ENCODE results near the gene CABP2.

Gene CABP2

DNA sequence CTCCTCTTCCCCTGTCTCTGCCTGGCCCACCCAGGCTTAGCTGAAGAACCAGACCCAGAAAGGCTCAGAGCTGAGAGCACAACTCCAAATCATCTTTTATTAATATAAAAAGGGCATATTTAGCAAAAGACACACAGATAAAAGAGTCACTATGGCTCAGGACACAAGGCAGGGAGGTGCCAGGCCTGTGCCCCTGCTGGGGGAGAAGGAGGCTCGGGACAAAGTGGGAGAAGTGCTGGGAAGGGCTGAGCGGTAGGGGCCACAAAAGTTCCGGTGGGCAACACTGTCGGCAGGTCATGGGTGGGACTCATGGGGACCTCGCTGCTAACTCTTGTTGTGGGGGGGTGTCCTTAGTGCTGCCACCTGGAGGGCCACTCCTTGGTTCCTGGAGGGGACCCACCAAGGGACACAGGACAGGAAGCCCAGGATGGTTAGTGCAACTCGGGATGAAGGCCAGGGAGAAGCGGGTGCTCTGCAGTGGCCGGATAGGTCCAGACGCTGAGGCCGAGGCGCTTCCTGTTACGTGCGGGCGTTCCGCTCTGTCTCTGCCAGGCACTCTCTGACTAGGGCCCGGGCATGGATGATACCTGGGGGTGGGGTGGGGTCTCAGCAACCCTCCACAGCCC is 16.7 kb downstream of the CABP2 start:
- no peak for DNase-seq

- DNase-seq = no peak
These were observed 17.4 kb downstream of the CABP2 start for GRCh38 chr11:67505605-67506396.

- DNase-seq = no peak
These were observed 18.2 kb downstream of the CABP2 start, which contains the start of gene PITPNM1 for GRCh38 chr11:67504950-67505581. PITPNM1 (minus strand) TSS chr11:67505363; CDS start chr11:67504180, 1,183 bp downstream.

DNA sequence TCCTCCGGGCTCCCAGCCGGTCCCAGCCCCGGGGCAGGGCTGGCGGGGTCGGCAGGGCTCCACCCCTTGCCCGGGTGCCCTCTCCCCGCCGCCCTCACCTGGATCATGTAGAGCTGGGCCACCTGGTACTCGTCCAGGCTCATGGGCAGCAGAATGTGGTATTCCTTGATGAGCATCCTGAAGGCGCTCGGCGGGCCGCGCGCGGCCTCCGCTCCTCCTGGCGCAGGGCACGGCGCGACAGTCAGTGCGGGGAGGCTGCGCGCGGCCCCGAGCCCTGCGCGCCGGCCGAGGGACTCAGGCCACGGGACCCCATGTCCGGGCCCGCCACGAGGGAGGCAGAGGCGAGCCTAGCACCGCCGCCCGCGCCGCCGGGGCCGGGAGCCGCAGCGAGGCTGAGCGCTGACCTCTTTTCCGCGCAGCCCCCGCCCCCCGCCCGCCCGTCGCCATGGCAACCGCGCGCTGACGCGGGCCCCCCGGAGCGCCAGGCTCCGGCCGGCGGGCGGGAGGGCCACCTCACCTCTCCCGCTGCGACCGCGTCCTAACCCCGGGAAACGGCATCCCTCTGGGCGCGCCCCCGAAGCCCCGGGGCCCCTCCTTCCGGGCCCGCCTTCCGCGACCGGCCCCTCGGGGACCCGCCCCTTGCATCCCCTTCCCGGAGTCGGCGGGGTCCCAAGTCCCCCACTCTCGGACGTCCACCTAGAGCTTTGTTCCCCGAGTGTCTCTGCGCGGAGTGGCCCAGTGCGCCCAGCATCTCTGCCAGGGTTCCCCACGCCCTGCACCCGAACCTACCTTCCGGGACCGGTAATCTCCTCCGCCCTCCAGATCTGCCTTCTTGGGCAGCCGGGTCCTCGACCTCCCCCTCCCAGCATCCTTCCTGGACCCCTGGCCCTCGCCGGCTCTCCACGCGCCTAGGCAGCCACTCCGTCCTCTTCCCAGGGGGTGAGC is 19.0 kb downstream of the CABP2 start:
- DNase-seq = no peak

DNA sequence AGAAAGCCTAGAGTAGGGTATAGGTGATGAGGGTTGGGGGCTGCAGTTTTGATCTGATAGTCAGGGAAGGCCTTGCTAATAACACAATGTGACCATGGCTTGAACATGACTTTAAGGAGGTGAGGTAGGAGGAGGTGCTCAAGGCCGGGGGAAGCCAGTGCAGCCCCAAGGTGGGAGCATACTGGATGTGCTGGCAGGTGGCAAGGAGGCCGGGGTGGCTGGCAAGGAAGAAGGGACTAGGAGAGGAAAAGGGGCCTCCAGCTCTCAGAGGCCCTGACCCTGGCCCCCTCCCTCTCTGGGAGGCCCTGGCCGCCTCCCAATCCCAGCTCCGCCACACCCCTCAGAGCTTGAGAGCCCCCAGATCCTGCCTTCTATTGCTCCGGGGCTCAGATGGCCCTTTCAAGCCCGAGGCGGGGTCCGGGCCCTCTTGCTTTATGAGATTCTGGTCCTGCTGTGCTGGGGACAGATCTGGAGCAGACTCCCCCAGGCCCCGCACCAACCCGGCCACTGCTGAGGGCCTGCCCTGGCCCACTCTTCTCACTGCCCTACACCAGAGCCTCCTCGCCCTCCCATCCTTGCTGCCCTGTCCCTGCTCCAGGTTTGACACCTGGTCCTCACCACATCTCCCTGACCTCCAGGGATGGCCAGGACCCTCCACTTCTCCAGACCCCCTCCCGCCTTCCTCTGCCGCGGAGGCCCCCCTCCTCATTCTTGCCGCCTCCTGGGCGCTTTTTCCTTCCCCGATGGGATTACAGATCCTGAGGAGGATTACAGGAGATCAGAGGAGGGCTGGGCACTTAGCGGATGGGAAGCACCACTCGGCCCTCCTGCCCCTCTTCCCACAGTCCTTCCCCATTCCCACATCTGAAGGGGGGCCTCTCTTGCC is 19.9 kb downstream of the CABP2 start:
- DNase-seq = no peak

DNA sequence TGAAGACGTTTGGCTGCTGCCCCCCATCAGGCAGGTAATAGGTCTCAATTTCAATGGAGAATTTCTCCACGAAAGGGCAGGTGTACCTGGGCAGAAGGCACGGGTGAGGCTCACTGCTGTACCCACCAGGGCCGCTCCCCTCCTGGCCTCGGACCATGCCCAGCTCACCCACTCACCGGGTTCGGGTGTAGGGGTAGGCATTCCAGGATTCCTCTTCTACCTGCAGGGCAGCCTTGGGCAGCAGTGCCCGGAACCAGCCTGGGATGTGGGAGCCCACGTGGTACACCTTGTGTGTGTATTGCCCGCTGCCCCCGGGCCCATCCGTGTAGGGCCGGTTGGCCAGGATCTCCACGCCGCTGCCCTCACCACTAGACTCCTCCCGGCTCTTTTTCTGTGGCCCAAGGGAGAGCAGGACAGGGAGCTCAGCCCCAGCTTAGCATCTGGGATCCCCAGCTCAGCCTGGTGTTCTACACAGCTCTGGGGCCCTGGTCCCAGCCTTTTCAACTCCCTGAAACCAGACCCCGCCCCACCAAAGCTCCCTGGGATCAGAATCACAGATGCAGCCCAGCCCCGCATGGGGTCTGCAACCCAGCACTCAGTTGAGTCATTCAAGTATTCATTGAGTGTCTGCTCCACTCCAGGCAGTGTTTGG is 20.8 kb downstream of the CABP2 start:
- DNase-seq = no peak

- no peak for DNase-seq
These were observed 21.4 kb downstream of the CABP2 start for GRCh38 chr11:67501854-67502253.

DNA sequence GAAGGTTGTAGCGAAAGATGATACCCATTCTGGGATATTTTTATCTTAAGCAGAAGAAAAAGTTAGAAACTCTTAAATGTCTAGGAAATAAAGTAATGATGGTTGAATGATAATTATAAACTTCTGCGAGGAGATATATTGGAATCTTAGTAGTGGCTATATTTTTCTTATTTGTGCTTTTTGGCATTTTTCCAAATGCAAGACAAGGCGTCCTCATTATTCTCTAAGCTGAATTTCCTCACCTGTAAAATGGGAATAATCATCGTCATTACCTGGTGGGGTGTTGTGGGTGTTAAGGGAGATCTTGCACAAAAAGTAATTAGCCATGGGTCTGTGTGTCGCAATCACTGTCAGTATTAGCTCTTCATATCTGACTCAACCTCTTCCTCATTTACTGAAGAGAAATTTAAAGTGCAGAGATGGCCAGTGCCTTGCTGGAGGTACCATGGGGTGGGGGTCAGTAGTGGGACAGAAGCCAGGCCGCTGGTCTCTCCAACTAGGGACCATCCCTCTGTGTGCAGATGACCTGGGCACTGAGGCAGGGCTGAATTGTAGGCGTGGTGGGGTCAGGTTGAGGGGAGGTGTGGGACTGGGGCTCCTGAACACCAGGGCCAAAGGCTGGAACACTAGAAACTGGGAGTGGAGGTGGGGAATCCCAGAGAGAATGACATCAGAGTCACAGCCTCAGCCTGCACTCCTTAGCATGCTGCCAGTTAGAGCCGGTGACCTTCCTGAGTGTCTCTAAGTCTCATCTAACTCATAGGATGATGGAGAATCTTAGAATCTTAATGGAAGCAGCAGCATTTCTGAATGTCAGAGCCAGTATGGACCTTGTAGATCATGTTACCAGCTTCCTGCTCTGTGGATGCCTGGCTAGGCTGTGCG is 22.2 kb downstream of the CABP2 start:
- DNase-seq = no peak

- DNase-seq = no peak
These were observed 22.8 kb downstream of the CABP2 start for GRCh38 chr11:67500484-67500821.

DNA sequence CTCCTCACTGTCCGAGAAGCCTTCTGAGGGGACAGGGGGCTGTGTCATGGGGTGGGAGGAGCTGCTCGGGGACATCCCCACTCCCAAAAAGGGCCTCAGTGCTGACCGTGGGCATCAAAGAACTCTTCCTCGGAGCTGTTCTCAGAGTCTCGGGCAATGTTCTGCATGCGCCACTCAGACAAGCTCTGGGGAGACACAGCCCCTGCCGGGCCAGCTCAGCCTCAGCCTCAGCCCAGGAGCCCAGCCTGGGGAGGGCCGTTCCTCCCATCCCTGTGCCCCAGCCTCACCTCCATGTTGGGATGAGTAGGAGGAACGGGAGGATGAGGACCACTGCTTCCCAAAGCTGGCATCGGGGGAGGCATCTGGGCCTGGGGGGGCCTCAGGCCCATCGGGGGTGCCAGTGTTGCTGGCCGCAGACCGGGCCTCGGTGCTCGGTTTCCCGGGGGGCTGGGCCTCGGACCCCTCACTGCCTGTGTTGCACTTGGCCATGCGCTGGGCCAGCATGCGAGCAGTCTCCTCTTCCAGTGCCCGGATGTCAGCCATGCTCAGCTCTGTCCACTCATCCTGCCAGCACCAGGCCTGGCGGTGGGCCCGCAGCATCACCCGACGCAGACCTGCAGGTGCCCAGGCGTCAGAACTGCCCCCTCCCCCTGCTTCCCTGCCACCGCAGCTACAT is 23.3 kb downstream of the CABP2 start:
- no peak for DNase-seq

GRCh38 chr11:67498544-67498972 is 24.7 kb downstream of the CABP2 start:
- no peak for DNase-seq

DNA sequence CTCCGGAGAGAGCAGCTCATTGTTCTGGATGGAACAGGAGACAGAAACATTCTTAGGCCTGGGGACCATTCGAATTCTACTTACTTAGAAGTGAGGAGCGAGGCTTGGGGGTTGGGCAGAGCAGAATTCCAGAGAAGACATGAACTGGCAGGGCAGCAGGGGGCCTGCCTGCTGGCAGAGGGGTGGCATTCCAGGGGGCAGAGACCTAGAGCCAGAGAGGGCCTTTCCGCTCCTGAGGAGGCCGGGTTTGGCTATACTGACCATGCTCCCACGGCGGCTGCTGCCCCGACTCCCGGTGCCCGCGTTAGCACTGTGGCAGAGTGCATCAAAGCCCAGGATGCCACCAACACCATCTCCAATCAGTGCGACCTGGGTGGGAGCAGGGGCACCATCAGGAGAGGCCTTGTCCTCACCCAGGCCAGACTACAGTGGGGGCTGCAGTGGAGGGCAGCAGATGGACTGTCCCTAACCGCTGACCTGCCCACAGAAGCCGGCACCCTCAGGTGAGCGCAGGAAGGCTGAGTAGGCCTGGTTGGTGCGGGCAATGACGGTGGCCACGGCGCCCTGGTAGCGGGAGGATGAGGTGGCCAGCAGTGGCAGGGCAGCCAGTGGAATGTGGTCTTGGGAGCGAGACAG is 25.5 kb downstream of the CABP2 start:
- DNase-seq = no peak

DNA sequence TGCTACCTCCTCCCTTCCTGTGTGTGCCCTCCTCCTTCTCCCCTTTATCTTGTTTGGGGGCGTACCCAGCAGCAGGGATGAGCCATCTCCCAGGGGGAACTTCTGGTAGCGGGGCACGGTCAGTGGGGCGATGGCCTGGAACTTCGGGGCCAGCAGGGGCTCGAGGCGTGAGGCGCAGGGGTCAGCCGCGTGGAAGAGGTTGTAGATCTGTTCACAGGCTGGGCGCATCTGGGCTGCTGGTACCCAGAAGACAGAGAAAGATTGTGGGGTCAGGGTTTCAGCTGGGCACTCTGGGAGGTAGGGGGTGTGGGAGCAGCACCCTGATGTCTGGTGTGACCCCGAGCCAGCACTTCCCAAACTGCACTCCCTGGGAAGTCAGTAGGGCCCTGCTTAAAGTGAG is 27.1 kb downstream of the CABP2 start:
- no peak for DNase-seq

DNA sequence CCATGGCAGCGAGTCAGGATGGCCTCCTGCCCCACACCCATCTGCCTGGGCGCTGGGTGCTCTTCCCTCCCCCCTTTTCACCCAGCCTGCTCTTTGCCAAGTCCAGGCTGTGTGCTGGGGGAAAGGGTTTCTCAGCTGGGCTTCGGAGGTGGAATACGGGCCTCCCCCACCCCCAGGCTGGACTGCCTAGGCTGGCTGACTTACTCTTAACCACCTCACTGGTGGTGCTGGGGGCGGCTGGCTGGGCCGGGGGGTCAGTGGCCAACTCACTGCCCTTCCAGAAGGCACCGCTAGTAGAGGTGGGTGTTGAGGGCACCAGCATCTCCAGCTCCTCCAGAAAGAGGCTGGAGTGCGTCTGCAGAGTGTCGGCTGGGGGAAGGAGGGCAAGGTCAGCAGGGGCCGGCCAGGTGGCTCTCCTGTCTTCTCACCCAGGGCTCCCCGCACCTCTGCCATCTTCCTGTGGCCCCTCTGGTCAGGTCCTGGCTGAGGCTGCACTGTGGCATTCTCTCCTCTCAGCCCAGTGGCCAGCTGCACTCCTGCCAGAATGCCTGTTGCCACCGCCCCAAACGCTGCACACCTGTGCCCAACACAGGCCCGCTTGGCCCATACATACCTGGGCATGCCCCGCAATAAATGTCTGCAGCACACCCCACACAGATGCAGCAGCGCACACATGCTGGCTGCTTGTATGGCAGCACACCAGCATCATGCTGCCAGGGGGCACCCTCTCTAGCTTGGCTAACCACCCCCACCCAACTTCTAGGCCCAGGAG is 27.8 kb downstream of the CABP2 start:
- no peak for DNase-seq

- no peak for DNase-seq
These were observed 28.6 kb downstream of the CABP2 start for GRCh38 chr11:67494371-67495233.

DNA sequence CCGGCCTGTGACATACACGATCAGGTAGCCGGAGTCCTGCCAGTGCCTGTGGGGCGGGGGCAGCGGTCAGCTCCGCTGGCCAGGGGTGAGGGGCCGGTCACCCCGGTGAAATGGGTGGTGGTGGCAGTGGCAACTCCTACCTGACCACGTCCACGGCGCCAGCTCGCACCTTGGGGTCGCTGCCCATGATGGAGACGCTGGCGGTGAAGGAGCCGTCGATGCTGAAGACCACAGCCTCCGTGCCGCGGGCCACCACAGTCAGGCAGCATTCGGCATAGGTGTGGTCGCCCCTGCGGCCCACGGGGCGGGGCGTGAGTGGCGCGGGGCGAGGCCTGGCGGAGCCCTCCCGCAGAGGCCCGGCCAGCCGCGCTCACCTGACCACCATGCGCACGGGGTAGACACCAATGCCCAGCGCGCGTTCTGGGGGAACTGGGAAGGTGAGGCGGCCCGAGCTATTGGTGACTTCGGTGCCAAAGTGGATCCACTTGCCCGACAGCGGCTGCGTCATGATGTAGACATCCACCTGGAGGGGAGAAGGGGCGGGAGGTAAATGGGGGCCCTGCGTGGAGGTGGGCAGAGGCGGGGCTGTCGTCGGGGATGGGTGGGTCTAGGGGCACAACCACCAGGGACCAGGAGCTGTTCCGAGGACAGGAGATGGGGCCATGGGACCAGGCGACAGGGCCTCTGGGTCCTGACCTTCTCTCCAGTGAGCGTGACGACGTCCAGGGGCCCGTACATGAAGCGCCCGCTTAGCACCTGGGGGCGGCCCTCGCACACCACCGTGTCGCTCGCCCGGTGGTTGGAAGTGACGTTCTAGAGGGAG is 29.5 kb downstream of the CABP2 start:
- DNase-seq = no peak

Data from cortex of kidney (tissue), 1 donor.